ELR (cell line): ENCODE results near the gene RIPOR2.

Experiments
- DNase-seq: peaks from one replicate; pipeline ENCODE4 v3.0.0-alpha.2; 2015; ENCODE audit warnings: low read depth

RIPOR2 gene

DNA sequence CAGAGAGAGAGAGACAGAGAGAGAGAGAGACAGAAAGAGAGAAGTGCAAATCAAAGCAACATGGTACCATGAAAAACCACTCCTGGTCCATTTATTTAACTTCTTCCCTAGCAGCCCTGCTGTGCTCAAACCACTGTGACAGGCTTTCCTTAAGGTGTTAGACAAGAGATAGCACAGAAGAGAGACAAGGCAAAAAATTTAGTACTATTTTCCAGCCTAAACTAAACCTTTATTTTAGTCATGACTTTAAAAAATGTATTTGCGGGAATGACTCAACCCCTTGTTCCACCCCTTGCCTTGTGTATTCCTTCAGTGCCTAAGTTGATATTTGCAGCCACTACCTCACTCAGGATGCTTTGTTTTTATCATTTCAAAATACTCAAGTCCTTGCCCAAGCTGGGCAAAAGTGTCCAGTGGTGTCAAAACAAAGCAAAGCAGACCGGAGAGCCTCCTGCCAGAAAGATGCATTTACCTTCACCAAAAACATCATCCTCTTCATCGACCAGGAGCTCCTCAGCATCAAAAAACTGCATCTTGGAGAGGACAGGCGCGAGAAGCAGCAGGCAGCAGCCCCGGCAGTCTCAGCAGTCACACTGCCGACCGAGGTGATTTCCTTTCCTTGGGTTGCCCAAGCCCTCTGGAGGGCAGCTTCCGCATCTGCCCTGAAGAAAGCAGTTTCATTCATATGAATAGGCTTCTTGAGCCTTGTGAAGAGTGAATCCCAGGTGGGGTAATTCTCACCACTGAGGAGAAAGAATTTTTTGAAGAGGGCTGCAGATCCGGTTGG lies at the start of gene RIPOR2:
TSS of gene RIPOR2 (minus strand) at position 595 of the 787 bp plus-strand sequence. CDS start at position 533, 62 bp downstream.
- DNase-seq: no peak

DNA sequence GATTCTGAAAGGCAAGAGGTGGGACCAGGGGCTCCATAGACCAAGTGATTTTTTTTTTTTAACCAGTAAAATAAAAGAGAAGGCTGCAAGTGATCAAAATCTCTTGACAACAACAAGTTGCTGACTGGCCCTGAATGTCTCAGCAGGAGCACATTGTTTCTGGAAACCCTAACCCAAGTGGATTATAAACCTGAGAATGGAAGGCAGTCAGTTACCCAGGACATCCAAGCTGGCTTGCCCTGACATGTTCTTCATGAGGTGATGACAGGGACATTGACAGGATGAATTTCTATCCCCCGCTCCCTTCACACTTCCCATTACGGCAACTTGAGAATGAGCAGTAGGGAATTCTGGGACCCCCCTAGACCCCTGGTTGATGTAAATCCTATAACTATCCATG lies 49.6 kb upstream of the RIPOR2 start:
- DNase-seq: no peak

DNA sequence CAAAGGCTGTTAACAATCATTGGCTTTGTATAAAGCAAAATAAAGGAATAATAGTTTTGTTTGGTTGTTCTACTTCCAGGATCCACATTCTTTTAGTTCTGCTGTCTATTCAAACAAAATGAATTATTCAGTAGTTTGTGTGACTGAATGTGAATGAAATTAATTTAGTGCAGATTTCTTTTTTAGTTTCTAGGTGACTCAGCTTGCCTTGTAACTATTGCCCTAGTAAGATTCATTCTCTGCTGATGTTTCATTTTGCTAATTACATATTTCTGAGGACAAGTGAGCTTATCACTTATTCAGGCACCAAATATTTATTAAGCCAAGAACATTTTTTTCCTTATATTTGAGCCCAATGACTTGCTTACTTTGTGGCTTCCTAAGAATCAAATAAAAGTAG lies 46.5 kb upstream of the RIPOR2 start:
- DNase-seq: no peak

GRCh38 chr6:24981386-24981760 lies 45.6 kb upstream of the RIPOR2 start:
- peak; percentile 45 for DNase-seq

DNA sequence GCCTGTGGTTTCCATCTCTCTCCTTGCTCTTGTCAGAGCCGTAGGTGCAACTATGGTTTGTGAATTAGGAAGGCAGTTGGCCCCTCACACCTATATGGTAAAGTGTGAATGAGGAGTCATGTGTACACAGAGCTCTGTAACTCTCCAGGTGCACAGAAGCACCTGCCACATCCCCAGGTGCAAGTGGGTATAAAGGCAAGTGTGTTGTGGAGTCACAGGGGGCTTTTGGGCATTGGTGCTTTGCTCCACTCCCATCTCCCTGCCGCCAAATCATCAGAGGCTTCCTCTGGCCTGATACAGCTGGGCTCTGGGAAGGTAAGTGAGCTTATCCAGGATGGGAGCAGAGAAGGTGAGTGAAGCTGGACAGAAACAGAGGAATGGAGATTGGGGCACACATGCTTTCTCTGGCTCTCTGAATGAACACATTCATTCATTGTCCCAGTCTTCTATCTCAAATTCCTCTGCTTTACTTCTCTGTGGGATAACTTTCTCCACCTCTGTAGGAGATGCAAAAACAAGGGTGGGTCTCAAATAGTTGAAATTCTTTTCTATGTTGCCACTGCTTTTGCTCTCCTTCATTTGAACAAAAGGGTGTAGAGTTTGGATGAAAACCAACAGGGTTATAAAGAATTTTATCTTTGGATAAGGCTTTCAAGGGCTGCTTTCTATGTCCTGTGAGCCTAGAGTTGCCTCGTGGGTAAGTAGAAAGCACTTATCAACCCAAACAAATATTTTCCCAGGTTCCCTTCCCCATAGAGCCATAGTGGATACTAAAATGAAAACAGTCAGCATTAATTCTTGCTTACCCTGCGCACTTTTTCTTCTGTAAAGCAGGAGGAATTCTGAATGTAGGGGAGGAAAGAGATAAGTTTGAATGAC lies 45.0 kb upstream of the RIPOR2 start:
- no peak for DNase-seq

DNA sequence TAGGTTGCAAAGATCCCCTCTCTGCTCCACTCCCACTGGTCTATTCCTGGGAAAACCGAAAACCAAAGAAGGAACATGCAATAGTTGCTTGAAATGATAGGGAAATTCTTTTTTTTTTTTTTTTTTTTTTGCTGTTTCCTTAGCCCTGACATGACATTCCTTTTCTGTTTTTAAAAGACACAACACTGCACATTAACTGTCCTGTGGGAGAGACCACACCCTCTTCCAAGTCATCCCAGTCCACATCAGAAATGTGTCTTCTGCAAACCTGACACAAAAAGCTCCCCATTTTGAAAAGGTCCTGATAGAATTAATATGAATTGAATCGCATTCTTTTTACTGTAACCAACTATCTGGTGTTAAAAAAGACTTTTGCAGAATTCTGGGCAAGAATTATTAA lies 43.4 kb upstream of the RIPOR2 start:
- no peak for DNase-seq

DNA sequence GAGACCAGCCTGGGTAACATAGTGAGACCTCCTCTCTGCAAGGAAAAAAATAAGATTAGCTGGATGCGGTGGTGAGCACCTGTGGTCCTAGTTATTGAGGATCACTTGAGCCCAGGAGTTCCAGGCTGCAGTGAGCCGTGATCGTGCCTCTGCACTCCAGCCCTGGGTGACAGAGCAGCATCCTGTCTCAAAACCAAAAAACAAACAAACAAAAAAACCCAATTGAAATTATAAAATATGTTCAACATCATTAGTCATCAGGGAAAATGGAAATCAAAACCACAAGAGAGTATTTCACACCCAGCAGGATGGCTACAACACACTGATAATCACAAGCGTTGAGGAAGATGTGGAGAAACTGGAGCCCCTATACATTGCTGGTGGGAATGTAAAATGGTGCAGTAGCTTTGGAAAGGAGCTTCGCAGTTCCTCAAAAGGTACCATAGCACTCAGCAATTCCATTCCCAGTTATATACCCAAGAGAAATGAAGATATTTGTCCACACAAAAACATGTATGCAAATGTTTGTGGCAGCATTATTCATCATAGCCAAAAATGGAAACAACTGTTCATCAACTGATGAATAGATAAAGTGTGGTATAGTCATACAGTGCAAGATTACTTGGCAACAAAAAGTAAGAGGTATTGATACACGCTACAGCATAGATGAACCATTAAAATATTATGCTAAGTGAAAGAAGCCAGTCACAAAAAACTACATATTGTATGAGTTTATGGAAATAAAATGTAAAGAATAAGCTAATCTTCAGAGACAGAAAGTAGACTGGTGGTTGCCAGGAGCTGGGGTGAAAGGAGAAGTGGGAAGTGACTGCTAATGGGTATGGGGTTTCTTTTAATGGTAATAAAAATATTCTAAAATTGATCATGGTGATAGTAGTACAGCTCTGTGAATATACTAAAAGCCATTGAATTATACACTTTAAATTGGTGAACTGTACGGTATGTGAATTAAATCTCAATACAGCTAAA lies 38.7 kb upstream of the RIPOR2 start:
- DNase-seq: no peak

GRCh38 chr6:24972311-24972958 lies 36.7 kb upstream of the RIPOR2 start:
- DNase-seq: no peak

GRCh38 chr6:24971067-24971466 lies 35.3 kb upstream of the RIPOR2 start:
- no peak for DNase-seq

GRCh38 chr6:24969343-24969860 lies 33.6 kb upstream of the RIPOR2 start:
- DNase-seq: no peak

GRCh38 chr6:24968783-24969182 lies 33.0 kb upstream of the RIPOR2 start:
- no peak for DNase-seq

DNA sequence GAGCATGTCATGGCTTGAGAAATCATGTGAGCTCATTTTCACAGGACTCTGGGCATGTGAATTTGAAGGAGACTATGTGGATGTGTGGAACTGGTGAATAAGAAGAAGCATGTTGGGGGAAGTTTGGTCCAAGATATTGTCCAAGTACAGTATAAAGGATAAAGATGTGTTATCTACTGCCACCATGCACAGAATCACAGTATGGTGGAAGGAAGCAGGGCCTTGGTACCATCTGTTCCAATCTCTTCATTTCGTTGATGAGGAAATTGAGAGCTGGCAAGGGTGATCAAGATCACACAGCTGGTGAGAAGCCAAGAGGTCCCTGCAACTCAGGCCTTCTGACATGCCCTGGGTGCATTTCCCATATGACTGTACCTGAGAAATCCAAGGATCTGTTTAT lies 31.5 kb upstream of the RIPOR2 start:
- DNase-seq: no peak

DNA sequence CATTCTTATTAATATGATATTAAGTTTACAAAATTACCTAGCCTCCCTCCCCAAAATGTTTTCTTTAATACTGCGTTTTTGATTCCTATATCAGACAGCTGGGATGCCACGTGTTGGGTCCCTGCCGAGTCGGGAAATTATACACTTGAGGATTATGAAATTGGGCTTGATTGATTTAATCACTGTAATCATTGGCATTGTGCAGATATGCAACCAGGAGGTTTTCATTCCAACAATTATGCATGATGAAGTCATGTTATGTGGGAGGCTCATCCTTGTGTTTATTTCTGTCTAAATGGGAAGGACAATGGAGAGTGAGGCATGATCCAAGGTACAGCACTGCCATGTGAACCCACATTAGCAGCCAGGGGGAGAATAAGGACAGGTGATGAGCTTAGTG lies 30.6 kb upstream of the RIPOR2 start:
- no peak for DNase-seq

GRCh38 chr6:24963887-24964570 lies 28.3 kb upstream of the RIPOR2 start:
- DNase-seq: no peak

DNA sequence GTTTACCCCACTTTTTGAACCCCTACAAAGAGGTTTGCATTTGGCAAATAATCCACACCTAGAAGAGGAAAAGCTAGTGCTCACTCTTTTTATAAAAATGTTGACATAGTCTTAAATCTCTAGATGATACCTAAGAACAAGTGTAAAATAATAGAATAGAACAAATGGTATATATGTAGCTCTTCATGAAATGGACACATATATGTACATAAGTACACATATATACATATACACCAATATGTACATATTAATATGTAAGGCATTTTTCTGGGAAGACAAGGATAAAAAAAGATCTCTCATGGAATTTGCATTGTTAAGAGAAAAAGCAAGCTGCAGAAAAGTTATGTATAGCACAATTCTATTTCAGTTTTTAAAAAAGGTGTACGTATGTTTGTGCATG lies 27.6 kb upstream of the RIPOR2 start:
- DNase-seq: no peak

- no peak for DNase-seq
Measured at GRCh38 chr6:24961852-24962251, 26.1 kb upstream of the RIPOR2 start.

DNA sequence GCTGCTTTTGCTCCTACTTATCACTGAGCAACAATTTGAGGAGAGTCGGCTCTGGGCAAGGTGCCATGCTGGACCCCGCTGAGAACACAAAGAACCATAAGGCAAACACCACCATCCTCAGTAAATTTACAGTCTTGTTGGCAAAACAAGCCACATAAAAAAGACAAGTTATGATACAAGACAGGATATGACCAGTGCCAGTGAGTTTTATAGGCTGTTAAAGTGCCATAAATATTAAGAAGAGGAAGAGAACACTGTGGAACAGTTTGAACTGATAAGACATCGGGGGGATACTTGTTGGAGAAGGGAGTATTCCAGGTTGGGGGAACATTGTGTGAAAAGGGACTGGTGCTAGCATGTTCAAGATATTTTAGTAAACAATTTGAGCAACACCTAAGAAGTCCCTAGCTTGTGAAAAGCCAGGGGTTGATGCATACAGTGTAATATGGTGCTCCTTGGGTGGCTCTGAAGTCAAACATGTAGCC lies 25.3 kb upstream of the RIPOR2 start:
- DNase-seq: no peak

- DNase-seq: no peak
Measured at GRCh38 chr6:24959319-24959718, 23.6 kb upstream of the RIPOR2 start.

DNA sequence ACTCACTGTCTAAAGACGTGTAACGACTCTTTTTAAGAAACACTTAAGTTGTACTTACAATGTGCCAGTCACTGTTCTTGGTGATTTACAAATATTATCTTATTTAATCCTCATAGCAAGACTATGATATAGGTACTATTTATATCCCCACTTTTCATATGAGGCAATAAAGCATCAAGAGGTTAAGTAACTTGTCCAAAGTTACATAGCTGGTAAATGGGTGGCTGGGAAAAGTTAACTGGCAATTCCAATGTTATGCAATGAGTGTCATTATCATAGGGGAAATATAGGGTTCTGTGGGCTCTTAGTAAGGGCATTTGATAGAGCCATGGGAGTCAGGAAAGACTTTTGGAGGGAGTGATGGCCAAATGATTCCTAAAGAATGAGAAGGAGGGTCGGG lies 21.4 kb upstream of the RIPOR2 start:
- no peak for DNase-seq

DNA sequence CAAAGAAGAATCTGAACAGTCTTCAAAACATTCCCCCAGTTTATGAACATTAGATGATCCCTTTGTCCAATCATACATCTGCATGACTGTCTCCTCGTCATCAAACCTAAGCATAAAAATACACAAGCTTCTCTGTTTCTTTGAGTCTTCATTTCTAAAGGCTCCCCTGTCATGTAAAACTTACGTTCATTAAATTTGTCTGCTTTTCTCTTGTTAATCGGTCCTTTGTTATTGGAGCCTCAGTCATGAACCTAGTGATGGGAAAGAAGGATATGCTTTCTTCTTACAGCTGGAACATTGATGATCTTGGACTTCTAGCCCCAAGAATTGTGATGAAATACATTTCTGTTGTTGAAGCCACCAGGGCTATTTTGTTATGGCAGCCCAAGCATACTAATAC lies 18.0 kb upstream of the RIPOR2 start:
- no peak for DNase-seq
